ENCODE results near the gene SV2A. TPM values are rescaled to one million over a fixed set of nuclear protein-coding genes. Genes with fewer than 3 reads are reported as not detected.

The SV2A gene
- polyA plus RNA-seq, 1 experiment: 25.4 TPM

DNA sequence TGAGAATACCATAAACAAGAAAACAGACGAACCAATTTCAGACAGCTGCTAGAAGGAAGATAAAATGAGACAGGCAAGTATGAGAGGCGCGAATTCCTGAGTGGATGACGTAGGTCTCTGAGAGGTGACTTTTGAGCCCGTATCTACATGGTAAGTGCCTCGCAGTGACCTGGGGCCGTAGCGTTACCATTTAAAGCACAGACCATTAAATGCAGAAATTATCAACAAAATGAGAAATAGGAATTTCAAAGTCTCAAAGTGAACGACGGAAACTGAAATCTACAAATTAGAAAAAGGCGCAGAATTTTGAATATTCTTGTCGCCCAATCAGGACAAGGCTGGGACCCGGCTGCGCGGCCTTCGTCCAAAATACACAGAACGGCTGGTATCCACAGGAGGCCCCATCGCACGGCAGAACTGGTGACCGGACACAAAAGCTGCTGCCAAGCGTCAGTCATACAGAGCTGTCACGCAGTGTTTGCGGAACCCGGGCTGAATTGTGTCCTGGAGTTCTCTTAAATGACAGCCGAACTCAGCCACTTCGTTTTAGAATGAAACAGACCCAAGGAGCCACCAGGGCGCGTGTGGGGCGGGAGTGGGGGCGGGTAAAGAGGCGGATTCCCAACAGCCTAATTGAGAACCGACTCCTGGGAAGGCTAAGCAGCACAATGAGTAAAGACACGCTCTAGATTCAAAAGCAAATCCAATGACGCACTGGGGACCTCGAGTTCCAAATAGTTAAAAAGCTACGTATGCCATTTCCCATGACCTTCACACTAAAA, 32.1 kb downstream of the SV2A start:
- peak; percentile 17 for TF ChIP-seq CTCF (IDR thresholded peaks at IDR 0.05; ENCODE audit: insufficient read depth, low read depth, low read length)
- peak; percentile 46 for DNase-seq (ENCODE audit: low read depth)
- Histone ChIP-seq H3K36me3 (ENCODE audit: control insufficient read depth, insufficient read depth, low read length) (no peaks in the 10 kb centered on the region), H3K4me3 (ENCODE audit: low read depth, low read length) (peak overlapping the region; percentile 67), H3K27me3 (ENCODE audit: control insufficient read depth, insufficient read depth, low read length) (no peaks in the 10 kb centered on the region)
- CTCF ChIA-PET: no interaction called here
- POLR2A ChIA-PET: interaction anchor here (1.3 to 2.8 kb wide), 3 partner anchors 14 to 301 kb away, joined by 12 to 16 read pairs (median 15); partner anchors contain the start of gene BOLA1

- POLR2A ChIA-PET: no interaction called here
- no peak for TF ChIP-seq CTCF (IDR thresholded peaks at IDR 0.05; ENCODE audit: insufficient read depth, low read depth, low read length)
- DNase-seq (ENCODE audit: low read depth): no peak
- H3K4me3 ChIP-seq (ENCODE audit: low read depth, low read length): peak overlapping the region; percentile 67
- no peaks in the 10 kb centered on the region for H3K36me3 ChIP-seq (ENCODE audit: control insufficient read depth, insufficient read depth, low read length)
- CTCF ChIA-PET: no interaction called here
- no peaks in the 10 kb centered on the region for H3K27me3 ChIP-seq (ENCODE audit: control insufficient read depth, insufficient read depth, low read length)
Observed at GRCh38 chr1:149884433-149885338, 33.0 kb downstream of the SV2A start.

DNA sequence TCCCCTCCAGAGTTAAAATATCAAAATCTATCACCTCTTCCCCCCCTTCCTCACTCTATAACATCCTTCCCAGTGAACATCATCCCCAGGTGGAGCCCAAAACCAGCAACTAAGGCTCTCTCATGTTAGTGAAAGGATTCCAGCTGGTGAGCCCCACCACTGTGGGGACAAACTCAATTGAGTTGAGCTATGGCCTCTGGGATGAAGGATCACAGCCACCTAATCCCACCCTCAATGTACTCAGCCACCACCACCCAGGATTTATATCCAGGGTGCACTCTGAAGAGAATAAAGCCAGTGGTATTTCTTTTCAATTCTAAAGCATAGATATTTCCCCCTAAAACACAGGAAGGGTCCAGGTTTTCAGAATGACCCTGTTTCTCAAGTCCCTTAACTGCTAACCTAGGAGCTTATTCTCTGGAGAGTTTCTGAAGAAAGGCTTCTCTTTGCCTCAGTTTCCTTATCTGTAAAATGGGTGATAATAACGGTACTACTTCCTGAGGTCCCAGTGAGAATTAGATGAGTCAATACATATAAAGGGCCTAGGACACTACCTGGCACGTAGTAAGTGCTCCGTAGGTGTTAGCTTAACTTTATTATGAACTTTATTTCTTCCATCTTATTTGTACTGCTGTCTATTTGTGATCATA, 33.9 kb downstream of the SV2A start:
- H3K27me3 ChIP-seq (ENCODE audit: control insufficient read depth, insufficient read depth, low read length): no peaks in the 10 kb centered on the region
- POLR2A ChIA-PET: no interaction called here
- TF ChIP-seq CTCF (IDR thresholded peaks at IDR 0.05; ENCODE audit: insufficient read depth, low read depth, low read length): no peak
- CTCF ChIA-PET: no interaction called here
- DNase-seq (ENCODE audit: low read depth): no peak
- H3K36me3 ChIP-seq (ENCODE audit: control insufficient read depth, insufficient read depth, low read length): no peaks in the 10 kb centered on the region
- no peak overlapping the region for H3K4me3 ChIP-seq (ENCODE audit: low read depth, low read length)

DNA sequence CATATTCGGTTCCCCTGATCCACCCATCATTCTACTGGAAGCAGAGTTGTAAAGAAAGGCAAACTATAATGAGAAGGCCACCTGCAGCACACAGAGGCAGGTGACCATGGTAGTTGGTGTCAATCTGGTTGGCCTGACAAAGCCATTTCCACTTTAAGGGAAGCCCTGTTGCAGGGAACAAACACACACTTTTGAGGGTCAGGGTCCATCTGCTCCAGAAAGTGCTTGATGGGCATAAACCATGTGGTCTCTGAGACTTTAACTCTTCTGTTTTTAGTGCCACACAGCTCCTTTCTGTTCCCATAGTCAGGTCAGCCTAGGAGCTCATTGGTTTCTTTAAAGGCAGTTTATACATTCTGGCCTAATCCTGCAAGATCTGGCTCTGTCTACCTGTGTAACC, 35.8 kb downstream of the SV2A start:
- Histone ChIP-seq H3K4me3 (ENCODE audit: low read depth, low read length) (no peak overlapping the region), H3K36me3 (ENCODE audit: control insufficient read depth, insufficient read depth, low read length) (no peaks in the 10 kb centered on the region), H3K27me3 (ENCODE audit: control insufficient read depth, insufficient read depth, low read length) (no peaks in the 10 kb centered on the region)
- DNase-seq (ENCODE audit: low read depth): no peak
- TF ChIP-seq CTCF (IDR thresholded peaks at IDR 0.05; ENCODE audit: insufficient read depth, low read depth, low read length): no peak
- ChIA-PET CTCF (interaction anchor here (0.6 kb wide), 1 partner anchor 305 kb away, joined by 3 read pairs; no protein-coding TSS in a partner anchor), POLR2A (no interaction called here)

DNA sequence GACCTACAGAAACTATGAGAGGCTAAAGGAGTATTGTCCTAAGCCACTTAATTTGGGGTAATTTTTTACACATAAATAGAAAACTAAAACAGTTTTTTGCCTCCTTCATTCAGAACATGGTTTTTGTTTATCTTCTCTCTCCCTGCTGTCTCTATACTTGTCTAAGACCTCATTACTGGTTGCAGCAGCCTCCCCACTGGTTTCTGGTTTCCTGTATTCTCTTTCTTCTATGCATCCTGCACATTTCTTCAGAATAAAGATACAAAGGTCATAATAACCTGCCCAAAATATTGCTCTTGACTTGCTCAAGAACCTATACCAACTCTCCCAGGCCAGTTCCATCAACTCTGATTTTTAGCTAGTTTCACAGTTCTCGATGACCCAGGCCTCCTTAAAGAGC, 38.1 kb downstream of the SV2A start:
- POLR2A ChIA-PET: no interaction called here
- no peak overlapping the region for H3K4me3 ChIP-seq (ENCODE audit: low read depth, low read length)

More for the DNA sequence above, 38.1 kb downstream of the SV2A start:
- no peak for TF ChIP-seq CTCF (IDR thresholded peaks at IDR 0.05; ENCODE audit: insufficient read depth, low read depth, low read length)
- H3K27me3 ChIP-seq (ENCODE audit: control insufficient read depth, insufficient read depth, low read length): no peaks in the 10 kb centered on the region
- no peak for DNase-seq (ENCODE audit: low read depth)
- H3K36me3 ChIP-seq (ENCODE audit: control insufficient read depth, insufficient read depth, low read length): no peaks in the 10 kb centered on the region
- CTCF ChIA-PET: no interaction called here

Data from BJ (cell line).